AG04449 (cell line): ENCODE results near the gene NAAA.
"Not testable (repeated sequence)": the region's sequence is repeated elsewhere in the genome, so short reads cannot be mapped to it uniquely, and the experiment has no call there.

Source experiments
- CTCF ChIA-PET: fragments of 350-600 bp; formaldehyde crosslinking; extraction: SDS; loops from one replicate; lab custom pipeline; 2021; ENCODE audit warnings: antibody characterized with exemption; lab: Yijun Ruan, JAX
- POLR2A ChIA-PET: fragments of 400-600, 350-600 bp; formaldehyde crosslinking; extraction: SDS; loops from one replicate; lab custom pipeline; 2020; ENCODE audit warnings: antibody characterized with exemption, inconsistent platforms; lab: Yijun Ruan, JAX
- DNase-seq: peaks from one replicate; pipeline ENCODE4 v3.0.0-alpha.2; 2010; ENCODE audit warnings: low read depth, low spot score
- H3K4me3 ChIP-seq: 2 replicates; pipeline ENCODE4 v1.5.1; 2011; ENCODE audit warnings: low read depth, mild to moderate bottlenecking, control low read depth, low read length
- TF ChIP-seq, protein P1 (sequence below): IDR thresholded peaks from one replicate; pipeline ENCODE4 v1.5.1; 2011; ENCODE audit warnings: mild to moderate bottlenecking, moderate library complexity, low read length, control low read depth, inconsistent platforms; ENCODE audit not compliant: insufficient read depth; ENCODE audit errors: missing control alignments

Gene NAAA

DNA sequence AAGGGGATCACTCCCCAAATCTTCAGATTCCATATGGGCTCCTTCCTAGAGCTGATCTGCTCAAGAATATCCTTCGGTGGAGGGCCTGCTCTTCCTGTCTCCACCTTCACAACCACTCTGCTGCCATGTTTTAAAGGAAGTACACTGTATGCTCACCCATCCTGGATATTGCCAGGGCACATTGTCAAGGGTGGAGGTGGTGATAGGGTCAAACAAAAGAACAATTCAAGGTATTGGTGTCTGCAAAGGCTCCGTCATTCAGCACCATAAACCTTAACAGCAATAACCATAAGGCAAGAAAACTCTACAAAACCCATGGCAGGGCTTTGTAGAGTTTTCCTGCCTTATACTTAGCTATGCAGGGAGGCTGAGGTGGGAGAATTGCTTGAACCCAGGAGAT, 18.9 kb downstream of the NAAA start:
- POLR2A ChIA-PET = no interaction called here

DNA sequence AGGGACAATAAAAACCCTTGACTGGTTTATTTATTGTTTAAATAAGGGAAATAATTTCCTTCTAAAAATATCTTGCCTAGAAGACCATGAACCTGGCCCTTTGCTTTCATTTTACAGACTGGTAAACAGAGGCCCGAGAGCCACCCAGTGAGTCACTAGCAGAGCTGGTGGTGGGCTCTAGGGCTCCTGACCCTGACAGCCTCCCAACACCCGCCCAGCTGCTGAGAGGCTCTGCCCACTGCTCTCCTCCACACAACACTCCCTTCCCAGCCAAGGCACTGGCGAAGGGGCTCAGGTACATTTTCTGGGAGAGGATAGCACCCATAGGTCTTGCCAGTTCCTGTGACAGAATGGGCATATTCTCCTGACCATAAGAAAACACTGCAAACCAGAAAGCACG, 20.5 kb downstream of the NAAA start:
- DNase-seq = no peak
- TF ChIP-seq, protein P1, sequence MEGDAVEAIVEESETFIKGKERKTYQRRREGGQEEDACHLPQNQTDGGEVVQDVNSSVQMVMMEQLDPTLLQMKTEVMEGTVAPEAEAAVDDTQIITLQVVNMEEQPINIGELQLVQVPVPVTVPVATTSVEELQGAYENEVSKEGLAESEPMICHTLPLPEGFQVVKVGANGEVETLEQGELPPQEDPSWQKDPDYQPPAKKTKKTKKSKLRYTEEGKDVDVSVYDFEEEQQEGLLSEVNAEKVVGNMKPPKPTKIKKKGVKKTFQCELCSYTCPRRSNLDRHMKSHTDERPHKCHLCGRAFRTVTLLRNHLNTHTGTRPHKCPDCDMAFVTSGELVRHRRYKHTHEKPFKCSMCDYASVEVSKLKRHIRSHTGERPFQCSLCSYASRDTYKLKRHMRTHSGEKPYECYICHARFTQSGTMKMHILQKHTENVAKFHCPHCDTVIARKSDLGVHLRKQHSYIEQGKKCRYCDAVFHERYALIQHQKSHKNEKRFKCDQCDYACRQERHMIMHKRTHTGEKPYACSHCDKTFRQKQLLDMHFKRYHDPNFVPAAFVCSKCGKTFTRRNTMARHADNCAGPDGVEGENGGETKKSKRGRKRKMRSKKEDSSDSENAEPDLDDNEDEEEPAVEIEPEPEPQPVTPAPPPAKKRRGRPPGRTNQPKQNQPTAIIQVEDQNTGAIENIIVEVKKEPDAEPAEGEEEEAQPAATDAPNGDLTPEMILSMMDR = no peak
- H3K4me3 ChIP-seq = no peak overlapping the region
- ChIA-PET CTCF (no interaction called here), POLR2A (no interaction called here)

More for the DNA sequence above, 18.9 kb downstream of the NAAA start:
- CTCF ChIA-PET = interaction anchor here (0.8 kb wide), 1 partner anchor 23 kb away, joined by 3 read pairs; no protein-coding TSS in a partner anchor
- no peak overlapping the region for H3K4me3 ChIP-seq
- no peak for DNase-seq
- TF ChIP-seq, protein P1 = no peak

DNA sequence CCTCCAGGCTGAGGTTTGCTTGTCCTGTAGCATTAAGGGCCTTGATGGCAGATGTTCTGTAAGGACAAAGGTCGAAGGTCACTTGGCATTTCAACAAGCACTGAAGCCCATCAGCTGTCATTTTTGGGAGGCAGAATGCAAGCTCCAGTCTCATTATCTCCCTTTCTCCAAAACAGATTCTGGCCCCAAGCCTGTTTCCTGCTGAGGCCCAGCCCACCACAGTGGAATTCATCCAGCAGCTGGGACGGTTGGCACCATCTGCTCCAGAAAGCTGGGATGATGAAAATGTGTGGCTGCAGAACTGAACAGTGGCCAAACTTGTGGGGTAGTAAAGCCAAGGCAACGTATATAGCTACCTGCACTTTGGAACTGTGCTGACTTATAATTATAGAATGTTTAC, 20.9 kb downstream of the NAAA start:
- ChIA-PET CTCF (no interaction called here), POLR2A (interaction anchor here (0.7 kb wide), 1 partner anchor 12 kb away, joined by 3 read pairs; no protein-coding TSS in a partner anchor)
- DNase-seq = no peak
- TF ChIP-seq, protein P1 = no peak
- no peak overlapping the region for H3K4me3 ChIP-seq

DNA sequence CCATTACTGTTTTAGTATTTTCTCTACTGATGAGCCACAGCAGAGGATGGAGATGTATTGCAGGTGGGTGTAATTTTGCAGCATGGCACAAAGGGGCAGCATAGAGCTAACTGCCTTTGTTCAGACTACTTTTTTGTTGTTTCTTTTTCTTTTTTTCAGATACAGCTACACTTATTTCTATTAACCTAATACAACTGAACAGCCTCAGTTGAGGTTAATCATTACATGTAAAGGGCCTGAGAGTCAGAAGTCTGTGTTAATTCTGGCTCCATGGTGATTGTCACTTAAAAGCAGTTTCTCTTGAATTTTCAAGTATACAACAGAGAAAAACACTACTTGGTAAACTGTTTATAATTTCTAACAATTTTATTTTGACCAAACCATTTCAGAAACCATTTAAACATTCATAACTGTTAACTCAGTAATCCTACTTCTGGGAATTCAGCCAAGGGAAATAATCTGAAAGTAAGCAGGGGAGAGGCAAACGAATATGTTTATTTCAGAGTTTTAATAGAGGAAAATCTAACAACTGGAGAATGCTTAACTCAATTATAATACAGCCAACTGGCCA, 24.6 kb downstream of the NAAA start:
- TF ChIP-seq, protein P1 = peak; percentile 60
- CTCF ChIA-PET = interaction anchor here (0.8 to 3.3 kb wide), 25 partner anchors 9 to 359 kb away, joined by 3 to 24 read pairs (median 6); partner anchors contain the start of genes NAAA and PPEF2
- H3K4me3 ChIP-seq = no peak overlapping the region
- DNase-seq = peak; percentile 29
- POLR2A ChIA-PET = no interaction called here

DNA sequence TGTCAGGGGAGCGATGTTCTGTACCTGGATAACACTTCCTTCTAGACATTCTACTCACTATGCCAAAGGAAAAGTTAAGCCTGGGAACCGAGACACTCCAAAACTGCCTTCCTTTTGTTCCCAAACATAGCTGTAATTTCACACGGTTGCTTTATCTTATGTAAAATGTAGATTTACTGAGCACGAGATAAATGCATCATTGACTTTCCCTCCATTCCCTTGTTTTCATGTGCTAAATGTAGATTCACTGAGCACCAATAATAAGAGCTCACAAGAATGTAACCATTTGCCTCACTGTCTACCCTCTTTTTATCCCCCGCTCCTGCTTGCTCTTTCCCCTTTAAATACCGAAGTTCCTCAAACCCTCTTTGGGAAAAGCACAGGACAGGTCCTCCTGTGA, 27.8 kb downstream of the NAAA start:
- POLR2A ChIA-PET = no interaction called here
- CTCF ChIA-PET = interaction anchor here (1.9 to 2.1 kb wide), 2 partner anchors 9 to 17 kb away, joined by 9 to 17 read pairs; no protein-coding TSS in a partner anchor
- TF ChIP-seq, protein P1 = no peak
- DNase-seq = no peak
- no peak overlapping the region for H3K4me3 ChIP-seq

DNA sequence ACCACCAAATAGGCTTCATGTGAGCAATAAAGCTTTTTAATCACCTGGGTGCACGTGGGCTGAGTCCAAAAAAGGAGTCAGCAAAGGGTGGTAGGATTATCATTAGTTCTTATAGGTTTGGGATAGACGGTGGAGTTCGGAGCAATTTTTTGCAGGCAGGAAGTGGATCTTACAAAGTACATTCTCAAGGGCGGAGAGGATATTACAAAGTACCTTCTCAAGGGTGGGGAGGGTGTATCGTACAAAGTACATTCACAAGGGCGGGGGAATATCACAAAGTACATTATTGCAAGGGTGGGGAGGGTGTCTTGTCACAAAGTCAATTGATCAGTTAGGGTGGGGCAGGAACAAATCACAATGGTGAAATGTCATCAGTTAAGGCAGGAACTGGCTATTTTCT, 30.0 kb downstream of the NAAA start:
- POLR2A ChIA-PET, DNase-seq, H3K4me3 ChIP-seq: not testable (repeated sequence)
- CTCF ChIA-PET = interaction anchor here (2.3 kb wide), 1 partner anchor 15 kb away, joined by 5 read pairs; no protein-coding TSS in a partner anchor
